K562 (cell line): Measurements from ENCODE around the gene GPR15. TPM values are rescaled to one million over a fixed set of nuclear protein-coding genes. Genes with fewer than 3 reads are reported as not detected.

Experiments
- ATAC-seq: fragments of 200-7000 bp; cut with Tn5 transposase; 3 replicates; pipeline ENCODE4 v1.9.1; 2020; ENCODE audit warnings: moderate library complexity
- BruUV-seq: library from RNA; stranded (reverse); fragments of 400-500 nt; replicated peaks from 2 replicates; lab custom pipeline; 2021; lab: Mats Ljungman, UMichigan
- CTCF ChIA-PET: fragments of 300-600 bp; formaldehyde crosslinking; extraction: SDS; loops from one replicate; lab custom pipeline; 2021; ENCODE audit warnings: low intra/inter-chr PET ratio; lab: Yijun Ruan, JAX
- POLR2A ChIA-PET: fragments of 300-600, 350-650 bp; sonication (Branson Sonifier 250); formaldehyde crosslinking; extraction: SDS; loops from one replicate; lab custom pipeline; 2021; ENCODE audit warnings: antibody characterized with exemption, inconsistent platforms; lab: Yijun Ruan, JAX
- DNase-seq, 4 experiments: peaks; one replicate each; pipeline versions ENCODE4 v3.0.0 to v3.0.0-alpha.2; 2011 to 2018; ENCODE audit warnings: low spot score in 3 of 4, mixed read lengths in 3 of 4; ENCODE audit errors: extremely low read depth in 1 of 4
- FAIRE-seq: peaks from 2 replicates; lab custom pipeline; 2011; peaks lifted over from hg19 to GRCh38; lab: Jason Lieb, UNC
- H2AFZ ChIP-seq: 2 replicates; pipeline ENCODE4 v1.6.0; 2011; ENCODE audit warnings: low read depth, low read length, control low read depth, inconsistent platforms
- H3K27ac ChIP-seq: fragments of 200-600 bp; 3 replicates; pipeline ENCODE4 v1.8.0; 2011; ENCODE audit warnings: low read depth, mild to moderate bottlenecking, control low read depth, inconsistent platforms, low read length, moderate library complexity, mixed read lengths; ENCODE audit errors: extremely low read depth
- H3K27me3 ChIP-seq, 2 experiments: fragments of 300-600 bp in 1 of 2; 2 replicates in 1 of 2; 3 replicates in 1 of 2; pipeline versions ENCODE4 v1.6.0 to v1.8.0; 2011; ENCODE audit warnings: inconsistent platforms in 2 of 2, low read length in 2 of 2, mild to moderate bottlenecking in 1 of 2, mixed read lengths in 1 of 2, moderate library complexity in 1 of 2; ENCODE audit not compliant: control insufficient read depth in 2 of 2, insufficient read depth in 2 of 2
- H3K36me3 ChIP-seq: fragments of 300-600 bp; 3 replicates; pipeline ENCODE4 v1.8.0; 2011; ENCODE audit warnings: mild to moderate bottlenecking, low read length, inconsistent platforms; ENCODE audit not compliant: control insufficient read depth, insufficient read depth
- H3K4me1 ChIP-seq, 2 experiments: fragments of 200-600 bp in 1 of 2; replicated peaks in 1 of 2; 2 replicates in 1 of 2; 3 replicates in 1 of 2; pipeline versions ENCODE4 v1.5.1 to v1.8.0; 2011; ENCODE audit warnings: inconsistent platforms in 2 of 2, low read length in 2 of 2, mild to moderate bottlenecking in 1 of 2, mixed read lengths in 1 of 2, moderate library complexity in 1 of 2; ENCODE audit not compliant: control insufficient read depth in 2 of 2, insufficient read depth in 2 of 2
- H3K4me2 ChIP-seq: 2 replicates; pipeline ENCODE4 v1.6.1; 2011; ENCODE audit warnings: low read length, control low read depth, inconsistent platforms, mixed read lengths; ENCODE audit not compliant: insufficient read depth
- H3K4me3 ChIP-seq: fragments of 200-600 bp; sonication (generic), shearing (Covaris generic); 2 replicates; pipeline ENCODE4 v1.5.1; 2016; ENCODE audit warnings: control low read depth, inconsistent platforms
- H3K79me2 ChIP-seq: fragments of 200-600 bp; 3 replicates; pipeline ENCODE4 v1.8.0; 2011; ENCODE audit warnings: low read length, inconsistent platforms; ENCODE audit not compliant: control insufficient read depth, insufficient read depth
- H3K9ac ChIP-seq, 2 experiments: 2 replicates each; pipeline versions ENCODE4 v1.6.0 to v1.6.1; 2011; ENCODE audit warnings: low read depth in 2 of 2, low read length in 2 of 2, control low read depth in 1 of 2, inconsistent platforms in 1 of 2, mild to moderate bottlenecking in 1 of 2, mixed read lengths in 1 of 2; ENCODE audit not compliant: insufficient read depth in 1 of 2
- H3K9me1 ChIP-seq: one replicate; pipeline ENCODE4 v1.6.0; 2011; ENCODE audit warnings: inconsistent platforms, mild to moderate bottlenecking, low read length, moderate library complexity; ENCODE audit not compliant: control insufficient read depth, insufficient read depth
- H3K9me3 ChIP-seq: replicated peaks from 2 replicates; pipeline ENCODE4 v1.5.1; 2011; ENCODE audit warnings: low read depth, low read length, inconsistent platforms; ENCODE audit not compliant: control insufficient read depth, insufficient read depth
- H4K20me1 ChIP-seq: replicated peaks from 2 replicates; pipeline ENCODE4 v1.6.1; 2011; ENCODE audit warnings: low read length, inconsistent platforms, mixed read lengths; ENCODE audit not compliant: control insufficient read depth, insufficient read depth
- FOXJ2 ChIP-seq: fragments of 200-800 bp; sonication (Bioruptor generic); IDR thresholded peaks from 2 replicates; pipeline ENCODE4 v1.6.1; 2016; ENCODE audit warnings: missing genetic modification characterization, missing compliant biosample characterization
- MTF1 ChIP-seq: fragments of 250-450 bp; sonication (Bioruptor Pico); IDR thresholded peaks from 2 replicates; pipeline ENCODE4 v1.9.0; 2021; ENCODE audit warnings: moderate library complexity, mild to moderate bottlenecking, inconsistent platforms, borderline replicate concordance
- POLR3G ChIP-seq: IDR thresholded peaks from 2 replicates; pipeline ENCODE4 v1.6.1; 2011; ENCODE audit not compliant: insufficient read length, insufficient replicate concordance; ENCODE audit errors: extremely low read depth
- RNF2 ChIP-seq: sonication (generic); IDR thresholded peaks from 2 replicates; pipeline ENCODE4 v1.6.1; 2016
- XRCC5 ChIP-seq: fragments of 200-400 bp; formaldehyde crosslinking; IDR thresholded peaks from 2 replicates; pipeline ENCODE4 v1.6.1; 2017; ENCODE audit warnings: low read depth, mild to moderate bottlenecking, low read length
- ZBTB7A ChIP-seq: IDR thresholded peaks from 2 replicates; pipeline ENCODE4 v1.6.1; 2011; ENCODE audit warnings: low read depth, mild to moderate bottlenecking, low read length, moderate library complexity, borderline replicate concordance; ENCODE audit not compliant: control insufficient read depth
- ZNF175 ChIP-seq: fragments of 200-800 bp; sonication (Bioruptor generic); IDR thresholded peaks from 2 replicates; pipeline ENCODE4 v1.6.1; 2016; ENCODE audit warnings: low read depth, mild to moderate bottlenecking, missing genetic modification characterization, missing compliant biosample characterization
- ZZZ3 ChIP-seq: fragments of 450-650 bp; IDR thresholded peaks from 2 replicates; pipeline ENCODE4 v1.6.1; 2016; ENCODE audit warnings: antibody characterized with exemption, mild to moderate bottlenecking, moderate library complexity
- WGBS: fragments of 100-300 bp; shearing (Covaris generic); methylation state at CpG from one replicate; pipeline ENCODE4 v1.1.6; 2016; ENCODE audit warnings: low coverage, mixed read lengths; ENCODE audit not compliant: insufficient coverage; ENCODE audit errors: missing lambda C conversion rate; 5-methylcytosine and 5-hydroxymethylcytosine counted together
- in situ Hi-C: fragments of 300-500 bp; cut with MboI; formaldehyde crosslinking; loops from 4 replicates; pipeline ENCODE4 v1.15.0; 2018; ENCODE audit warnings: inconsistent platforms, mixed read lengths
- intact Hi-C: fragments of 100-400 bp; cut with micrococcal nuclease; formaldehyde crosslinking; loops from 2 replicates; pipeline ENCODE4 v1.14.2; 2022
- polyA plus RNA-seq, 8 experiments: library from polyadenylated mRNA; depleted of rRNA in 4 of 8; stranded (reverse) in 5 of 8; unstranded in 3 of 8; fragments of >200 nt; fragmentation: Nextera tagmentation in 2 of 8; fragmentation: Illumina TruSeq in 1 of 8; extraction: Ambion mirVana in 2 of 8; extraction: Trizol in 1 of 8; gene quantifications; 2 replicates each; pipeline versions ENCODE4 v1.2.1 to v1.2.3, GENCODE V29; 2011 to 2014; ENCODE audit warnings: inconsistent platforms in 1 of 8, missing spikeins in 1 of 8
- total RNA-seq, 7 experiments: library from RNA; depleted of rRNA in 6 of 7; stranded (reverse); fragments of >200 nt in 6 of 7; fragmentation: Illumina TruSeq in 2 of 7; extraction: Trizol in 2 of 7; gene quantifications; 2 replicates each; pipeline versions ENCODE4 v1.2.1 to v1.2.3, GENCODE V29; 2011 to 2021; ENCODE audit warnings: low replicate concordance in 1 of 7

The GPR15 gene
- total and polyA plus RNA-seq, 9 of the 15 experiments (the other 6 are each of a cell fraction or from before 2014, with no cell fraction given) = 0.13 TPM; not detected in 8

GRCh38 chr3:98580401-98581386, 48.9 kb downstream of the GPR15 start:
- Histone ChIP-seq H2AFZ (no peak overlapping the region), H3K79me2 (peaks cover 48% of the 10 kb centered on the region), H3K4me2 (no peak overlapping the region), H3K36me3 (peaks cover 68% of the 10 kb centered on the region), H3K9me1 (no peaks in the 10 kb centered on the region), H3K4me1 (peaks cover 3 to 10% of the 10 kb centered on the region in 2 experiments; a peak in 4 of 5 replicates), H4K20me1 (0 out of 2 replicates have a peak, but pooled peaks cover 3% of the 10 kb centered on the region), H3K27me3 (no peaks in the 10 kb centered on the region), H3K4me3 (no peak overlapping the region), H3K27ac (no peak overlapping the region), H3K9ac (no peak overlapping the region), H3K9me3 (no peaks in the 10 kb centered on the region)
- 76% methylated on average over 5 of the region's 8 CpGs for WGBS
- intact Hi-C loops = no loop called here
- no peak for DNase-seq
- ATAC-seq = no peak
- ChIA-PET CTCF (no interaction called here), POLR2A (interaction anchor here (1.0 kb wide), 1 partner anchor 10 kb away, joined by 3 read pairs; no protein-coding TSS in a partner anchor)
- no TSS peak for BruUV-seq
- in situ Hi-C loops = no loop called here
- TF ChIP-seq POLR3G = no peak
- no peak for TF ChIP-seq ZZZ3
- TF ChIP-seq RNF2 = no peak
- no peak for TF ChIP-seq ZNF175 (CRISPR knock-in tag)
- no peak for TF ChIP-seq FOXJ2 (tag)
- TF ChIP-seq ZBTB7A = no peak
- TF ChIP-seq MTF1 (CRISPR knock-in tag) = no peak
- TF ChIP-seq XRCC5 = no peak
- peak; percentile 57 for FAIRE-seq
